Measurements from ENCODE around the gene IZUMO4. TPM values are rescaled to one million over a fixed set of nuclear protein-coding genes. Genes with fewer than 3 reads are reported as not detected.
"Not testable (repeated sequence)": the region's sequence is repeated elsewhere in the genome, so short reads cannot be mapped to it uniquely, and the experiment has no call there.

The IZUMO4 gene
- total RNA-seq, 6 experiments from 2014 or later: 0.68 to 1.9 (median 1.5) TPM

GRCh38 chr19:2129486-2129885, 32.8 kb downstream of the IZUMO4 start:
- no peaks in the 10 kb centered on the region for H3K4me1 Mint-ChIP-seq (ENCODE audit: low read depth)
- no peaks in the 10 kb centered on the region for H3K9me3 Mint-ChIP-seq
- no peak overlapping the region for H3K4me3 Mint-ChIP-seq
- H3K36me3 Mint-ChIP-seq (ENCODE audit: low read depth): peaks cover 10% of the 10 kb centered on the region; the same call in 1 of the 2 replicates
- no peak for DNase-seq
- no peak for TF ChIP-seq CTCF (IDR thresholded peaks at IDR 0.05)
- H3K27ac Mint-ChIP-seq: no peak overlapping the region
- no peaks in the 10 kb centered on the region for H3K27me3 Mint-ChIP-seq (ENCODE audit: insufficient read depth)

GRCh38 chr19:2129892-2130770, 33.4 kb downstream of the IZUMO4 start:
- no peak for DNase-seq
- no peaks in the 10 kb centered on the region for H3K27me3 Mint-ChIP-seq (ENCODE audit: insufficient read depth)
- no peak overlapping the region for H3K4me3 Mint-ChIP-seq
- no peak for TF ChIP-seq CTCF (IDR thresholded peaks at IDR 0.05)
- H3K36me3 Mint-ChIP-seq (ENCODE audit: low read depth): peaks cover 10% of the 10 kb centered on the region; the same call in 1 of the 2 replicates
- no peak overlapping the region for H3K27ac Mint-ChIP-seq
- no peaks in the 10 kb centered on the region for H3K9me3 Mint-ChIP-seq
- H3K4me1 Mint-ChIP-seq (ENCODE audit: low read depth): no peaks in the 10 kb centered on the region

- H3K4me3 Mint-ChIP-seq; H3K4me1 Mint-ChIP-seq (ENCODE audit: low read depth); H3K9me3 Mint-ChIP-seq; H3K36me3 Mint-ChIP-seq (ENCODE audit: low read depth); H3K27ac Mint-ChIP-seq; DNase-seq; H3K27me3 Mint-ChIP-seq (ENCODE audit: insufficient read depth): not testable (repeated sequence)
These were observed 34.6 kb downstream of the IZUMO4 start for GRCh38 chr19:2131012-2131975.

- Mint-ChIP-seq H3K4me3 (no peak overlapping the region), H3K27me3 (ENCODE audit: insufficient read depth) (peaks cover 2% of the 10 kb centered on the region; the same call in 1 of the 2 replicates), H3K4me1 (ENCODE audit: low read depth) (no peaks in the 10 kb centered on the region), H3K36me3 (ENCODE audit: low read depth) (peaks cover 5% of the 10 kb centered on the region; the same call in 1 of the 2 replicates), H3K27ac (no peak overlapping the region), H3K9me3 (no peaks in the 10 kb centered on the region)
- DNase-seq: no peak
- no peak for TF ChIP-seq CTCF (IDR thresholded peaks at IDR 0.05)
These were observed 35.5 kb downstream of the IZUMO4 start for GRCh38 chr19:2132191-2132590.

GRCh38 chr19:2132731-2133490, 36.2 kb downstream of the IZUMO4 start:
- DNase-seq: no peak
- Mint-ChIP-seq H3K27me3 (ENCODE audit: insufficient read depth) (peaks cover 2% of the 10 kb centered on the region; the same call in 1 of the 2 replicates), H3K4me1 (ENCODE audit: low read depth) (no peaks in the 10 kb centered on the region), H3K36me3 (ENCODE audit: low read depth) (peaks cover 10% of the 10 kb centered on the region; the same call in 1 of the 2 replicates), H3K4me3 (no peak overlapping the region), H3K9me3 (no peaks in the 10 kb centered on the region), H3K27ac (no peak overlapping the region)
- TF ChIP-seq CTCF (IDR thresholded peaks at IDR 0.05): no peak
